ENCODE results near the gene LIPH. TPM values are rescaled to one million over a fixed set of nuclear protein-coding genes. Genes with fewer than 3 reads are reported as not detected.

LIPH gene
- total RNA-seq, 4 donors from 2014 or later = 31.6 to 115 (median 74.7) TPM

GRCh38 chr3:185517387-185518130 lies 34.8 kb downstream of the LIPH start:
- in situ Hi-C loops (cut with MboI; ENCODE audit: low pct_ligation_motif_present in 1 of 4, low pct_unique_long_range_greater_than_20kb in 1 of 4, low sequenced_read_pairs in 3 of 4) = no loop called here
- Histone ChIP-seq H3K4me1 (no peaks in the 10 kb centered on the region), H3K4me3 (no peak overlapping the region), H3K9me3 (no peaks in the 10 kb centered on the region), H3K27ac (no peak overlapping the region), H3K27me3 (no peaks in the 10 kb centered on the region), H3K36me3 (peaks cover 0 to 19% (median 4%) of the 10 kb centered on the region in 4 donors)
- TF ChIP-seq POLR2A (IDR thresholded peaks at IDR 0.05) = no peak
- no peak for DNase-seq
- intact Hi-C loops (cut with DNase I; ENCODE audit: low total_unique reads) = no loop called here
- 88 to 100% methylated on average over 2 of the region's 2 CpGs for WGBS, 2 donors (ENCODE audit: low coverage in 1 of 2)

DNA sequence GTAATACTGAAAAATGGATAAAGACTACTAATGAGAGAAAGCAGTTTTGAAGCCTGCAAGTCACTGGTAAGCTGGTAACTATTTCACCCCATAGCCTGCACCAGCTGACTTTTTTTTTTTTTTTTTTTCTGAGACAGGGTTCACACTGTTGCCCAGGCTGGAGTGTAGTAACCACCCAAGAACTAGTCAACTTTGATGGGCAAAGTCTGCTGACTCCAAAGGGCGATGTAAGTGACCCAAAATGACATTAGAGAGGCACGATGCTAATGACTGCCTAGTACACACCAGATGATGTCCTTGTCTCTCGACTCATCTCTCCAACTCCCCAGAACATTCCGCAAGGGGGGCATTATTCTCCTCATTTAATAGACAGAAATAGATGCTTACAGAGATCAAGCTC lies 40.7 kb downstream of the LIPH start:
- TF ChIP-seq, protein P1, sequence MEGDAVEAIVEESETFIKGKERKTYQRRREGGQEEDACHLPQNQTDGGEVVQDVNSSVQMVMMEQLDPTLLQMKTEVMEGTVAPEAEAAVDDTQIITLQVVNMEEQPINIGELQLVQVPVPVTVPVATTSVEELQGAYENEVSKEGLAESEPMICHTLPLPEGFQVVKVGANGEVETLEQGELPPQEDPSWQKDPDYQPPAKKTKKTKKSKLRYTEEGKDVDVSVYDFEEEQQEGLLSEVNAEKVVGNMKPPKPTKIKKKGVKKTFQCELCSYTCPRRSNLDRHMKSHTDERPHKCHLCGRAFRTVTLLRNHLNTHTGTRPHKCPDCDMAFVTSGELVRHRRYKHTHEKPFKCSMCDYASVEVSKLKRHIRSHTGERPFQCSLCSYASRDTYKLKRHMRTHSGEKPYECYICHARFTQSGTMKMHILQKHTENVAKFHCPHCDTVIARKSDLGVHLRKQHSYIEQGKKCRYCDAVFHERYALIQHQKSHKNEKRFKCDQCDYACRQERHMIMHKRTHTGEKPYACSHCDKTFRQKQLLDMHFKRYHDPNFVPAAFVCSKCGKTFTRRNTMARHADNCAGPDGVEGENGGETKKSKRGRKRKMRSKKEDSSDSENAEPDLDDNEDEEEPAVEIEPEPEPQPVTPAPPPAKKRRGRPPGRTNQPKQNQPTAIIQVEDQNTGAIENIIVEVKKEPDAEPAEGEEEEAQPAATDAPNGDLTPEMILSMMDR (IDR thresholded peaks at IDR 0.05) = no peak
- in situ Hi-C loops (cut with MboI; ENCODE audit: low pct_ligation_motif_present in 1 of 4, low pct_unique_long_range_greater_than_20kb in 1 of 4, low sequenced_read_pairs in 3 of 4) = no loop called here
- intact Hi-C loops (cut with DNase I; ENCODE audit: low total_unique reads) = no loop called here
- no peak for DNase-seq
- Histone ChIP-seq H3K4me3 (no peak overlapping the region), H3K27ac (no peak overlapping the region), H3K27me3 (no peaks in the 10 kb centered on the region), H3K9me3 (no peaks in the 10 kb centered on the region), H3K4me1 (no peaks in the 10 kb centered on the region), H3K36me3 (peaks cover 0 to 17% (median 0%) of the 10 kb centered on the region in 4 donors)
- WGBS, 2 donors (ENCODE audit: low coverage in 1 of 2) = 93% methylated on average over 4 of the region's 4 CpGs; no CpG with 5 or more reads in 1 of the 2 donors

- in situ Hi-C loops (cut with MboI; ENCODE audit: low pct_ligation_motif_present in 1 of 4, low pct_unique_long_range_greater_than_20kb in 1 of 4, low sequenced_read_pairs in 3 of 4) (no loop called here), intact Hi-C loops (cut with DNase I; ENCODE audit: low total_unique reads) (no loop called here)
- peaks cover 0 to 5% (median 0%) of the 10 kb centered on the region in 4 donors for H3K4me1 ChIP-seq
- H3K27me3 ChIP-seq = no peaks in the 10 kb centered on the region
- no peak overlapping the region for H3K4me3 ChIP-seq
- no peak for TF ChIP-seq POLR2A (IDR thresholded peaks at IDR 0.05)
- TF ChIP-seq, protein P1 (IDR thresholded peaks at IDR 0.05) = no peak
- TF ChIP-seq POLR2AphosphoS5 (IDR thresholded peaks at IDR 0.05) = no peak
- TF ChIP-seq EP300 (IDR thresholded peaks at IDR 0.05; ENCODE audit: low read depth) = no peak
- H3K27ac ChIP-seq = no peak overlapping the region
- H3K36me3 ChIP-seq = peaks cover 0 to 17% (median 0%) of the 10 kb centered on the region in 4 donors
- no peak for DNase-seq
- WGBS, 2 donors (ENCODE audit: low coverage in 1 of 2) = 70 to 86% methylated on average over 7 to 19 of the region's 19 CpGs
- no peaks in the 10 kb centered on the region for H3K9me3 ChIP-seq
Observed at GRCh38 chr3:185508335-185508991, 43.9 kb downstream of the LIPH start.

DNA sequence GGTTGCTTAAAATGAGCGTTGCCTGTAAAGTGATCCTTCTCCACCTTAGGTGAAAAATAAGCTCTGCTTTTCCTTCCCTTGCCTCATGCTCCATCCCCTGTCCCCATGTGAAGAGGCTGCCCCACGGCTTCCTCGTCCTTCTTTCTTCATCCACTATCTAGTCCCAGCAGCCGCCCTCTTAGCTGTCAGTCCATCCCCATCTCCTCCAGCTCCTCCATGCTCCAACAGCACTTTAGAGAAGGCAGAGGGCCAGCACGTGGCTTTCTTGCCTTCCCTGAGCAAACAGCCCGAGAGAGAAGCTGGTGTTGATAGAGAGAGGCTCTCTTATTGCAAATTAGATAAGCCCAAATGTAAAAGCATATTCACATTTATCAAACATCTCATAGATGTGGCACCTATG lies 44.5 kb downstream of the LIPH start:
- 65 to 77% methylated on average over 4 to 6 of the region's 6 CpGs for WGBS, 2 donors (ENCODE audit: low coverage in 1 of 2)
- peaks cover 0 to 16% (median 0%) of the 10 kb centered on the region in 4 donors for H3K36me3 ChIP-seq
- no peak for DNase-seq

More for the DNA sequence above, 44.5 kb downstream of the LIPH start:
- TF ChIP-seq POLR2AphosphoS5 (IDR thresholded peaks at IDR 0.05) (no peak), EP300 (IDR thresholded peaks at IDR 0.05; ENCODE audit: low read depth) (no peak), POLR2A (IDR thresholded peaks at IDR 0.05) (no peak)
- TF ChIP-seq, protein P1 (IDR thresholded peaks at IDR 0.05) = no peak
- no peaks in the 10 kb centered on the region for H3K27me3 ChIP-seq
- no peaks in the 10 kb centered on the region for H3K9me3 ChIP-seq
- intact Hi-C loops (cut with DNase I; ENCODE audit: low total_unique reads) (no loop called here), in situ Hi-C loops (cut with MboI; ENCODE audit: low pct_ligation_motif_present in 1 of 4, low pct_unique_long_range_greater_than_20kb in 1 of 4, low sequenced_read_pairs in 3 of 4) (no loop called here)
- H3K27ac ChIP-seq = no peak overlapping the region
- no peak overlapping the region for H3K4me3 ChIP-seq
- H3K4me1 ChIP-seq = peaks cover 0 to 10% (median 0%) of the 10 kb centered on the region in 4 donors

Measured in transverse colon (tissue), 4 donors.